Sigmoid colon (tissue), 7 donors: Measurements from ENCODE around the gene ERMAP. TPM values are rescaled to one million over a fixed set of nuclear protein-coding genes. Genes with fewer than 3 reads are reported as not detected.

Source experiments
- DNase-seq: peaks from one replicate; pipeline ENCODE4 v3.0.0-alpha.2; 2019
- H3K27ac ChIP-seq, 4 donors: fragments of 200-600 bp; sonication (generic); one replicate each; pipeline ENCODE4 v1.5.1; 2016 to 2019; ENCODE audit warnings: mild to moderate bottlenecking in 1 of 4
- H3K27me3 ChIP-seq, 3 donors: fragments of 200-600 bp; sonication (generic); one replicate each; pipeline ENCODE4 v1.5.1; 2019; ENCODE audit warnings: mild to moderate bottlenecking in 1 of 3
- H3K36me3 ChIP-seq, 4 donors: fragments of 200-600 bp; sonication (generic); one replicate each; pipeline ENCODE4 v1.5.1; 2016 to 2019
- H3K4me1 ChIP-seq, 4 donors: fragments of 200-600 bp; sonication (generic); one replicate each; pipeline ENCODE4 v1.5.1; 2017 to 2019
- H3K4me3 ChIP-seq, 4 donors: fragments of 200-600 bp; sonication (generic); one replicate each; pipeline ENCODE4 v1.5.1; 2017 to 2019; ENCODE audit warnings: mild to moderate bottlenecking in 2 of 4, moderate library complexity in 1 of 4
- H3K9me3 ChIP-seq, 4 donors: fragments of 200-600 bp in 3 of 4; sonication (generic) in 3 of 4; one replicate each; pipeline versions ENCODE4 v1.5.1 to v1.6.1; 2013 to 2019
- CTCF ChIP-seq, 4 experiments: fragments of 450-650 bp in 3 of 4; fragments of 200-600 bp in 1 of 4; IDR thresholded peaks; one replicate each; pipeline ENCODE4 v1.5.1; 2016 to 2019; ENCODE audit warnings: antibody characterized with exemption in 4 of 4, mild to moderate bottlenecking in 3 of 4, moderate library complexity in 2 of 4
- EP300 ChIP-seq, 4 donors: sonication (generic); formaldehyde crosslinking; IDR thresholded peaks; one replicate each; pipeline ENCODE4 v1.6.1; 2017; ENCODE audit warnings: antibody characterized with exemption in 4 of 4
- POLR2A ChIP-seq, 2 donors: fragments of 450-650 bp; IDR thresholded peaks; one replicate each; pipeline ENCODE4 v1.6.1; 2016; ENCODE audit warnings: antibody characterized with exemption in 2 of 2, mild to moderate bottlenecking in 2 of 2, moderate library complexity in 2 of 2
- POLR2AphosphoS5 ChIP-seq, 4 donors: sonication (generic); formaldehyde crosslinking; IDR thresholded peaks; one replicate each; pipeline ENCODE4 v1.6.1; 2017; ENCODE audit warnings: antibody characterized with exemption in 4 of 4
- WGBS, 2 donors: extraction: QIAGEN DNeasy Blood & Tissue Kit; methylation state at CpG; one replicate each; pipeline ENCODE4 v1.1.7; 2013; 5-methylcytosine and 5-hydroxymethylcytosine counted together
- intact Hi-C: fragments of 100-400 bp; cut with DNase I; formaldehyde crosslinking; loops from one replicate; pipeline ENCODE4 v1.15.1; 2023
- polyA plus RNA-seq, 3 donors: library from polyadenylated mRNA; stranded (reverse); fragments of 200-250 nt; gene quantifications; one replicate each; pipeline ENCODE4 v1.2.3, GENCODE V29; 2013
- total RNA-seq, 4 donors: library from RNA; depleted of rRNA; stranded (reverse); fragments of >200 nt; gene quantifications; one replicate each; pipeline ENCODE4 v1.1.0, GENCODE V29; 2016
- donor health status: healthy with polysubstance abuse.
- donor health status: Bipolar disorder and iron deficiency.
- donor health status: healthy.

ERMAP gene
- total and polyA plus RNA-seq, 7 donors, result 3.5 to 18.6 (median 9.5) TPM

GRCh38 chr1:42838482-42839190 lies 21.7 kb downstream of the ERMAP start:
- no peaks in the 10 kb centered on the region for H3K4me1 ChIP-seq
- intact Hi-C loops, result no loop called here
- no peak overlapping the region for H3K4me3 ChIP-seq
- no peak overlapping the region for H3K27ac ChIP-seq
- WGBS, 2 donors, result 58 to 70% methylated on average over 7 of the region's 7 CpGs
- DNase-seq, result no peak
- H3K36me3 ChIP-seq, result peaks cover 0 to 8% (median 0%) of the 10 kb centered on the region in 4 donors
- no peak for TF ChIP-seq EP300 (IDR thresholded peaks at IDR 0.05)
- TF ChIP-seq CTCF (IDR thresholded peaks at IDR 0.05), result no peak
- no peaks in the 10 kb centered on the region for H3K9me3 ChIP-seq
- H3K27me3 ChIP-seq, result no peaks in the 10 kb centered on the region

- Histone ChIP-seq H3K27ac (no peak overlapping the region), H3K4me1 (peaks cover 0 to 8% (median 5%) of the 10 kb centered on the region in 4 donors), H3K36me3 (peaks cover 0 to 8% (median 0%) of the 10 kb centered on the region in 4 donors), H3K9me3 (no peaks in the 10 kb centered on the region), H3K4me3 (no peak overlapping the region), H3K27me3 (no peaks in the 10 kb centered on the region)
- WGBS, 2 donors, result 67 to 77% methylated on average over 3 of the region's 3 CpGs
- DNase-seq, result no peak
- no peak for TF ChIP-seq EP300 (IDR thresholded peaks at IDR 0.05)
- no peak for TF ChIP-seq POLR2AphosphoS5 (IDR thresholded peaks at IDR 0.05)
- no peak for TF ChIP-seq CTCF (IDR thresholded peaks at IDR 0.05)
- no peak for TF ChIP-seq POLR2A (IDR thresholded peaks at IDR 0.05)
- intact Hi-C loops, result no loop called here
Measured at GRCh38 chr1:42841010-42841409, 24.1 kb downstream of the ERMAP start.

- intact Hi-C loops, result no loop called here
- peaks cover 0 to 8% (median 0%) of the 10 kb centered on the region in 4 donors for H3K36me3 ChIP-seq
Measured at GRCh38 chr1:42841440-42842147, 24.7 kb downstream of the ERMAP start.

GRCh38 chr1:42844592-42845140 lies 27.7 kb downstream of the ERMAP start:
- Histone ChIP-seq H3K27me3 (no peaks in the 10 kb centered on the region), H3K4me1 (peaks cover 0 to 23% (median 9%) of the 10 kb centered on the region in 4 donors), H3K36me3 (peaks cover 0 to 13% (median 0%) of the 10 kb centered on the region in 4 donors), H3K4me3 (no peak overlapping the region), H3K27ac (no peak overlapping the region), H3K9me3 (no peaks in the 10 kb centered on the region)
- no peak for DNase-seq
- WGBS, 2 donors, result 93 to 96% methylated on average over 4 of the region's 4 CpGs
- intact Hi-C loops, result loop anchor here (5.0 kb wide), 1 partner anchor 78 kb away; no protein-coding TSS in a partner anchor
- TF ChIP-seq POLR2A (IDR thresholded peaks at IDR 0.05) (no peak), EP300 (IDR thresholded peaks at IDR 0.05) (no peak), POLR2AphosphoS5 (IDR thresholded peaks at IDR 0.05) (no peak), CTCF (IDR thresholded peaks at IDR 0.05) (no peak)

More at GRCh38 chr1:42841440-42842147, 24.7 kb downstream of the ERMAP start:
- no peak for DNase-seq
- H3K27ac ChIP-seq, result no peak overlapping the region
- no peak overlapping the region for H3K4me3 ChIP-seq
- H3K9me3 ChIP-seq, result no peaks in the 10 kb centered on the region
- TF ChIP-seq POLR2AphosphoS5 (IDR thresholded peaks at IDR 0.05) (no peak), CTCF (IDR thresholded peaks at IDR 0.05) (no peak), POLR2A (IDR thresholded peaks at IDR 0.05) (no peak), EP300 (IDR thresholded peaks at IDR 0.05) (no peak)
- WGBS, 2 donors, result 90 to 92% methylated on average over 2 of the region's 2 CpGs
- H3K27me3 ChIP-seq, result no peaks in the 10 kb centered on the region
- H3K4me1 ChIP-seq, result peaks cover 0 to 8% (median 5%) of the 10 kb centered on the region in 4 donors
